ENCODE data around the gene TXNRD3.

The TXNRD3 gene

DNA sequence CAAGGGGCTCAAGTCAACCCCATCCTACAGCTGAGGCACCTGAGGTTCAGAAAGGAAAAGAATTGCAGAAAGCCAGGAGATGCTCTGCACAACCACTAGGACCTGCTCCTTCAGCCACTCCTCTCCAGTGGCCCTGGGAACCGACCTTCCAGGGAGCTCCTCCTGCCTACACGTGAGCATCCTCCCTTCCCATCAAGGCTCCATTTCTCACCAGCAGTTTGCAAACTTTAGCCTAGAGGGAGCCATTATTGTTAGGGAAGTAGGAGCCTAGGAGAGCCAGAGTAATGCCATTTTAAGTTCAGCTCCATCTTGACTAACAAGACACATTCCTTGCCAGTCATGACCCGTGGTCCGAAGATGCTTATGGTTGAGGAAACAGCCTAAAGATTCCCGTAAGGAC lies 37.9 kb upstream of the TXNRD3 start:
- H3K36me3 ChIP-seq = no peaks in the 10 kb centered on the region
- no peaks in the 10 kb centered on the region for H3K9me3 ChIP-seq
- peaks cover 0 to 11% of the 10 kb centered on the region in 2 donors for H3K27me3 ChIP-seq
- peaks cover 0 to 4% (median 0%) of the 10 kb centered on the region in 4 donors for H3K4me1 ChIP-seq
- no peak overlapping the region for H3K27ac ChIP-seq
- H3K4me3 ChIP-seq = no peak overlapping the region
- intact Hi-C loops (cut with DNase I; ENCODE audit: low total_unique reads) = no loop called here
- DNase-seq = no peak
- TF ChIP-seq, protein P1, sequence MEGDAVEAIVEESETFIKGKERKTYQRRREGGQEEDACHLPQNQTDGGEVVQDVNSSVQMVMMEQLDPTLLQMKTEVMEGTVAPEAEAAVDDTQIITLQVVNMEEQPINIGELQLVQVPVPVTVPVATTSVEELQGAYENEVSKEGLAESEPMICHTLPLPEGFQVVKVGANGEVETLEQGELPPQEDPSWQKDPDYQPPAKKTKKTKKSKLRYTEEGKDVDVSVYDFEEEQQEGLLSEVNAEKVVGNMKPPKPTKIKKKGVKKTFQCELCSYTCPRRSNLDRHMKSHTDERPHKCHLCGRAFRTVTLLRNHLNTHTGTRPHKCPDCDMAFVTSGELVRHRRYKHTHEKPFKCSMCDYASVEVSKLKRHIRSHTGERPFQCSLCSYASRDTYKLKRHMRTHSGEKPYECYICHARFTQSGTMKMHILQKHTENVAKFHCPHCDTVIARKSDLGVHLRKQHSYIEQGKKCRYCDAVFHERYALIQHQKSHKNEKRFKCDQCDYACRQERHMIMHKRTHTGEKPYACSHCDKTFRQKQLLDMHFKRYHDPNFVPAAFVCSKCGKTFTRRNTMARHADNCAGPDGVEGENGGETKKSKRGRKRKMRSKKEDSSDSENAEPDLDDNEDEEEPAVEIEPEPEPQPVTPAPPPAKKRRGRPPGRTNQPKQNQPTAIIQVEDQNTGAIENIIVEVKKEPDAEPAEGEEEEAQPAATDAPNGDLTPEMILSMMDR (IDR thresholded peaks at IDR 0.05) = no peak

DNA sequence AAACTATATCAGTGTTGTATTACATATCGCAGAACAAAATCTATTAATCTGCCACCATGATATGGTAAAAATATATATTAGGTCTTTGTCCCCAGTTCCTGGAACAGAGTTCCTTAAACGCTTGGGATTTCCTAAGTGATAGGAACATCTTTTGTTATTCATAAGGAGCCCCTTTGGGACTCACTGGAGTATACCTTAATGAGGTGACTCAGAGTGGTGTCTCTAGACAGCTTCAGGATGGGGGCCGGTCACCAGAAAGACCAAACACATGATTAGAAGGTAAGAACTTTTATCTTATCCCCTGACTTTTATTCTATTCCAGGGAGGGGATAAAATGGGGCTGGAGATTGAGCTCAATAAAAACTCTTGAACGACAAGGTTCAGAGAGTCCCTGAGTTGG lies 36.8 kb upstream of the TXNRD3 start:
- no peaks in the 10 kb centered on the region for H3K36me3 ChIP-seq
- H3K9me3 ChIP-seq = no peaks in the 10 kb centered on the region
- H3K4me1 ChIP-seq = peaks cover 0 to 2% (median 0%) of the 10 kb centered on the region in 4 donors
- intact Hi-C loops (cut with DNase I; ENCODE audit: low total_unique reads) = no loop called here
- TF ChIP-seq, protein P1 (IDR thresholded peaks at IDR 0.05) = no peak
- no peak for DNase-seq
- H3K27ac ChIP-seq = no peak overlapping the region
- peaks cover 0 to 11% of the 10 kb centered on the region in 2 donors for H3K27me3 ChIP-seq
- no peak overlapping the region for H3K4me3 ChIP-seq

DNA sequence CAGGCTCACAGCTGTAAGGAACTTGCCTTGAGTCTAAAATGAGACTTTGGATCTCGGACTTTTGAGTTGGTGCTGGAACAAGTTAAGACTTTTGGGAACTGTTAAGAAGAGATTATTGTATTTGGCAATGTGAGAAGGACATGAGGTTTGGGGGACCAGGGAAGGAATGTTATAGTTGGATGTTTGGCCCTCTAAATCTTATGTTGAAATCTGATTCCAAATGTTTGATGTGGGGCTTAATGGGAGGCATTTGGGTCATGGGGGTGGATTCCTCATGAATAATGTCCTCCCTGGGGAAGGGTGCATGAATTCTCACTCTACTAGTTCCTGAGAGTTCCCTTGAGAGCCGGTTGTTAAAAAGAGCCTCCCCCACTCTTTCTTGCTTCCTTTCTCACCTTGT lies 30.6 kb upstream of the TXNRD3 start:
- Histone ChIP-seq H3K9me3 (no peaks in the 10 kb centered on the region), H3K4me3 (no peak overlapping the region), H3K27me3 (no peaks in the 10 kb centered on the region), H3K27ac (peak overlapping the region; percentile 44 to 57), H3K4me1 (peaks cover 0 to 30% (median 21%) of the 10 kb centered on the region in 4 donors), H3K36me3 (no peaks in the 10 kb centered on the region)
- no peak for DNase-seq
- TF ChIP-seq, protein P1 (IDR thresholded peaks at IDR 0.05) = no peak
- intact Hi-C loops (cut with DNase I; ENCODE audit: low total_unique reads) = no loop called here

DNA sequence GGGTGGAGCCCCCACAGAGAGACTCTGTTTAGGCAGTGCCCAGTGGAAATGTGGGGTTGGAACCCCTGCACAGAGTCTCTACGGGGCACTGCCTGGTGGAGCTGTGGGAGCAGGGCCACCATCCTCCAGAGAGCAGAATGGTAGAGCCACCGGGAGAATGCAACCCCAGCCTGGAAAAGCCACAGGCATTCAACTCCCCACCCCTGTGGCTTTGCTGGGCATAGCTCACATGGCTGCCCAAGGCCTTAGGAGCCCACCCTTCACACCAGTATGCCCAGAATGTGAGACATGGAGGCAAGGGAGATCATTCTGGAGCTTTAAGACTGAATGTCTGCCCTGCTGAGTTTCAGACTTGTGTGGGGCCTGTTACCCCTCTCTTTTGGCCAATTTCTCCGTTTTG lies 30.1 kb upstream of the TXNRD3 start:
- Histone ChIP-seq H3K36me3 (no peaks in the 10 kb centered on the region), H3K4me3 (no peak overlapping the region), H3K4me1 (peaks cover 0 to 30% (median 21%) of the 10 kb centered on the region in 4 donors), H3K9me3 (no peaks in the 10 kb centered on the region), H3K27ac (peak overlapping the region; percentile 44 to 57), H3K27me3 (no peaks in the 10 kb centered on the region)
- intact Hi-C loops (cut with DNase I; ENCODE audit: low total_unique reads) = no loop called here
- TF ChIP-seq, protein P1 (IDR thresholded peaks at IDR 0.05) = no peak
- DNase-seq = no peak

DNA sequence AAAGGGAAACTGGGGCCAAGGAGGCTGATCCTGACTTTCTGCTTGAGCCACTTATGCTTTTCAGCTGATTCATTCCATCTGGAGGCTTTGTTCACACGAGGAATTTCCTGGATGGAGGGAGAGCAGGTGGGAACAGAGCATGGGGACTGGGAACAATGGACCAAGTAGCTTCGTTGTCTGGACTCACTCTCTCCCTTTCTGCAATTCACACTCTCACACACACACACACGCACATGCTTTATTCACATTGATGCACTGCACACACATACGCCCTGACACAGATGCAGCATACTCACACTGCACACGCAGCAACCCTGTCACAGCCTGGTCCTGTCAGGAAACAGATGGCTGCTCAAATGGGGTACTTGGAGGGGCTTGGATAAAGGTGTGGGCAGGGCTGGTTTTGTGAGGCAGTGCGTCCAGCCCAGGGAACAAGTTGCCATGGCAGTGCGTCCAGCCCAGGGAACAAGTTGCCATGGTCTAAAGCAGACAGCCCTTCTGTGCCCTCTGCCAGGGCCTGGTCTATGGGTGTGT lies 29.4 kb upstream of the TXNRD3 start:
- Histone ChIP-seq H3K4me3 (no peak overlapping the region), H3K4me1 (peaks cover 0 to 34% (median 24%) of the 10 kb centered on the region in 4 donors), H3K27ac (peak overlapping the region; percentile 44 to 57), H3K27me3 (no peaks in the 10 kb centered on the region), H3K9me3 (no peaks in the 10 kb centered on the region), H3K36me3 (no peaks in the 10 kb centered on the region)
- intact Hi-C loops (cut with DNase I; ENCODE audit: low total_unique reads) = no loop called here
- TF ChIP-seq, protein P1 (IDR thresholded peaks at IDR 0.05) = no peak
- no peak for DNase-seq

DNA sequence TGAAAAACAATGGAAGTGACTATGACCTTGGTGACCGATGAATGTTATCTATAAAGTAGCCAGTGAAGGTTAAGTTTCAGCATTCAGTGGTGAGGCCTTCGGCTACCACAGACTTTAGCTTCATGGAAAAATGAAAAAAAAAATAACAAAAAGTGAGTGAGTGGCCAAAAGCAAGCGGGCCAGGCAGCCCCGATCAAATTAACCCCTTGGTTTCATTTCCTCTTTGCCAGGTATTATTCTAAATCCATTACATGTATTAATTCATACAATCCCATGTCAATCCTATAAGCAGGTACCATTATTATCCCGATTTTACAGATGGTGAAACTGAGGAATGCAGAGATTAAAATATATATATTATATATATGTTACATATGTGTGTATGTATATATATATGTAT lies 28.1 kb upstream of the TXNRD3 start:
- TF ChIP-seq, protein P1 (IDR thresholded peaks at IDR 0.05) = no peak

More for the DNA sequence above, 28.1 kb upstream of the TXNRD3 start:
- Histone ChIP-seq H3K36me3 (no peaks in the 10 kb centered on the region), H3K4me3 (no peak overlapping the region), H3K27ac (no peak overlapping the region), H3K9me3 (no peaks in the 10 kb centered on the region), H3K27me3 (no peaks in the 10 kb centered on the region), H3K4me1 (peaks cover 0 to 42% (median 30%) of the 10 kb centered on the region in 4 donors)
- no peak for DNase-seq
- intact Hi-C loops (cut with DNase I; ENCODE audit: low total_unique reads) = no loop called here

Data from tibial artery (tissue), 4 donors.